Hippocampal formation (tissue), 2 donors: Measurements from ENCODE around the gene SAPCD2.

Source experiments
- DNase-seq, 2 donors: peaks; one replicate each; lab custom pipeline; 2025; lab: John Stamatoyannopoulos, UW

Gene SAPCD2

DNA sequence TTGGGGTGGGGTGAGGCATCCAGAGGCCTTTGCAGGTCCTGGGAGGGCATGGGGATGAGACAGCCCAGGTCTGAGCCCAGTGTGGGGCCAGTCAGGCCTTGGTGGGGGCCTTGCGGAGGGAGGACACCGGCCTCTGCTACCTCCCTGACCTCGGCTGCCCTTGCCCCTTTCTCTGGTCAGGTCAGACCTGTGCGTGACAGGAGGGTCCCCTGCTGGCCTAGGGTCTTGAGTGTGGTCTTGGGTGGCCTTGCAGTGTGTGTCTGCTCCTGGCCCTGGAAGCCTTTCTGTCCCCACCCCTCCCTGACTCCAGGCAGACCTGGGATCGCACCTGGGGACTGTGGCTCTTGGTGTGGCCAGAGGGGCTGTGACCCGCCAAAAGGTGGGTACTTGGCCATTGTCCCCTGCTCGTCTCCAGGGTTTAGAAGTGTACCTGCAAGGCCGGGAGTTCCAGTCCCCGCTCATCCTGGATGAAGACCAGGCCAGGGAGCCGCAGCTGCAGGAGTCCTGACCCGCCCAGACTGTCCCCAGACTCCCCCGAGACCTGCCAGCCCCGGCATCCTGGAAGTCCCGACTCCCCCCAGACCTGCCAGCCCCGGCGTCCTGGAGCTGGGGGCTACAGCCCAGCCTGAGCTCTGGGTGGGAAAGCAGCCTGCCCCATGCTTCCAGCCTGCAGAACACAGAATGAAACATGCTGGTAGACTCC lies 12.0 kb upstream of the SAPCD2 start:
- DNase-seq, result no peak

DNA sequence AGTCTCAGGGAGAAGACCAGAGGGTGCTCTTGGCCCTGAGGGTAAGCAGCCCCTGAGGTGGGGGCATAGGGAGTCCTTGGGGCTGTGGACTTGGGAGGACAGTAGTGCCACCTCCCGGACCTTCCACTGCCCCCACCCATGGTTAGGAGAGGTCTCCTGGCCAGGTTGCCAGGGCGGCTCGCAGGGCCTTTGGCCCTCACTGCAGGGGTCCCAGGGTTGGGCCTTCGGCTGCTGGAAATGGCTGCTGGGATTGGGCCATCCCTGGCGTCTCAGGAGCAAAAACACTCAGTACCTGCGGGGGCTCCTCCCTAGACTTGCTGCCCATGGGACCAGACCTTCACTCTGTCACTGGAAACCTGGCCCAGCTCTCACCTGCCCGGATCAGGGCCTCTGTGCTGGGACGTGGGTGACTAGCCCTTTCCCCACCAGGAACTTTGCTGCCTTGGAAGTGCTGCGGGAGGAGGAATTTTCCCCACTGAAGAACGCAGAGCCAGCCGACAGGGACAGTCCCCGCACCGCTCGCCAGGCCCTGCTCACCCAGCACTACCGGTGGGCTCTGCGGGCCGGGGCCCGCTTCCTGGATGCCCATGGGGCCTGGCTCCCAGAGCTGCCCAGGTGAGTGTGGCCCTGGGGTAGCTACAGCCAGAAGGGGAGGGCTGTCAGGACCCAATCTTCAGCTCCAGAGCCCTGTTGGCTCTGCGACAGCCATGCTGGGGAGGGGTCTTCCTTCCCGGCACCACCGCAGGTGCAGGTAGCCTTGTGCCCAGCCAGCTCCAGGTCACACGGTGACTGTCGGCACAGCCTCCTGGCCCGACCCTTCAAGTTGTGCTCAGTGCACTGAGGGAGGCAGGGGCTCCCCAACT lies 10.1 kb upstream of the SAPCD2 start:
- no peak for DNase-seq

- no peak for DNase-seq
These were observed 9.0 kb upstream of the SAPCD2 start for GRCh38 chr9:137079401-137079787.

DNA sequence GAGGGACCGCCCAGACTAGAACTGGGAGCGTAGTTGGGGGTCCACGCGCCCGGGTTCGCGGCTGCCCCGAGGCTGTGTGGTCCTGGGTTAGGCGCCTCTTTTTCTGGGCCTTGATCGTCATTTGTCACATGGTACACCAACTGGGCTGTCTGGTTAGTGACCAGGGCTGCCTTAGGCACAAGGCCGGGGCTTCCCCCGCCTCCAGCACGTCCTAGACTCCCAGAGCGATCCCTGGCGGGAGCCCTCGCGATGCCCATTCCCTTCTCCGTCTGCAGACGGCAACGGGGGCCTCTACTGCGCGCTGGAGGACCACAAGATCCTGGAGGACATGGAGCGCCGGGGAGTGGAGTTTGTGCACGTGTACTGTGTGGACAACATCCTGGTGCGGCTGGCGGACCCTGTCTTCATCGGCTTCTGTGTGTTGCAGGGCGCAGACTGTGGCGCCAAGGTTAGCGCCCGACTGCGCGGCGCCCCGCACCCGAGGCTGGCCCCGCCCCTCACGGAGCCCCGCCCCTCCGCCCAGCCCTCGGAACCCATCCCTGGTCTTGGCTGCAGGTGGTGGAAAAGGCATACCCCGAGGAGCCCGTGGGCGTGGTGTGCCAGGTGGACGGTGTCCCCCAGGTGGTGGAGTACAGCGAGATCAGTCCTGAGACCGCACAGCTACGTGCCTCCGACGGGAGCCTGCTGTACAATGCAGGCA lies 8.5 kb upstream of the SAPCD2 start:
- no peak for DNase-seq

GRCh38 chr9:137077758-137078693 lies 7.7 kb upstream of the SAPCD2 start:
- no peak for DNase-seq

GRCh38 chr9:137077010-137077747 lies 6.8 kb upstream of the SAPCD2 start, which contains the start of gene UAP1L1:
TSS of gene UAP1L1 (plus strand) at chr9:137077517. CDS start at chr9:137077533, 16 bp downstream.
- DNase-seq, result peak; percentile 52 to 82

DNA sequence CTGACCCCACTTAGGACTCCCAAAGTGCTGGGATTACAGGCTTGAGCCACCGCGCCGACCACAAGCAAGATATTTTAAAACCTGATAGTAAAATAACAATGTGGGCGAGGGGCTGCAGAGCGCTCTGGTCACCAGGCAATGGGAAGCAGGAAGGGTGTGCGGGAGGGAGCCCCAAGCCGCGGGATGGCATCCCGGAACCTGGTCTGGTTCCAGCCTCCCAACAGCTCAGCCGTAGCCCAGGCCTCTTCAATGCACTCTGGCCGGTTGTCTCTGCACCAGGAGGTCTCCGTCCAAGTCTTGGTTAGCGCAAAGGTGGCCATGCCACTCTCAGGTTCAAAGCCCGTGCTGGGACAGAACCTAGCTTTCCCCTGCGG lies 6.3 kb upstream of the SAPCD2 start:
- no peak for DNase-seq

DNA sequence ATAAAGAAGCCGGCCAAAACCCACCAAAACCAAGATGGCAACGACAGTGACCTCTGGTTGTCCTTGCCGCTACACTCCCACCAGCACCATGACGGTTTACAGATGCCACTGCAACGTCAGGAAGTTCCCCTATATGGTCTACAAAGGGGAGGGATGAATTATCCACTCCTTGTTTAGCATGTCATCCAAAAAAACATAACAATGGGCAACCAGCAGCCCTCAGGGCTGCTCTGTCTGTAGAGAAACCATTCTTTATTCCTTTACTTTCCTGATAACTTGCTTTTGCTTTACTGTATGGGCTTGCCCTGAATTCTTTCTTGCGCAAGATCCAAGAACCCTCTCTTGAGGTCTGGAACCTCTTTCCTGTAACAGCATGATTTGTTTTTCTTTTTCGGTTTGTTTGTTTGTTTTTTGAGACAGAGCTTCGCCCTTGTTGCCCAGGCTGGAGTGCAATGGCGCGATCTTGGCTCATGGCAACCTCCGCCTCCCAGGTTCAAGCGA lies 5.0 kb upstream of the SAPCD2 start:
- no peak for DNase-seq

- DNase-seq, result no peak
These were observed 4.4 kb upstream of the SAPCD2 start for GRCh38 chr9:137074657-137075274.

GRCh38 chr9:137073992-137074399 lies 3.6 kb upstream of the SAPCD2 start:
- no peak for DNase-seq

DNA sequence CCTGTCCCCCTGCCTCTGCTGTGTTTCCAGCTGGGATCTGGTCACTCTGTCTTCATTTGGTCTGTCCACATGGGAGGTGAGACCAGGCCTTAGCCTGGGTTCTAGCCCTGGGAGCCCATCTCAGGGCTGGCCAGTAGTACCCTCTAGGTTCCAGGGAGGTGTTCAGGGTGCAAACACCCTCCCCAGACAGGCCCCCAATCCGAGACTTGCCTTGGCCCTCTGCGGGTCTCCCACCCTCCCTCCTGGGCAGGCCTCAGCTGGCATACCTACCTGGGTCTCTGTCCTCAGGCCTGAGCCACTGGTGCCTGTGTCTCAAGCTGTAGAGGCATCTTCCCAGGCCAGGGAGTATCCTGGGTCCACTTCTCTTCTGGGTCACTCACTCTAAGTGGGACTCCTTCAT lies 925 bp upstream of the SAPCD2 start:
- DNase-seq, result no peak

DNA sequence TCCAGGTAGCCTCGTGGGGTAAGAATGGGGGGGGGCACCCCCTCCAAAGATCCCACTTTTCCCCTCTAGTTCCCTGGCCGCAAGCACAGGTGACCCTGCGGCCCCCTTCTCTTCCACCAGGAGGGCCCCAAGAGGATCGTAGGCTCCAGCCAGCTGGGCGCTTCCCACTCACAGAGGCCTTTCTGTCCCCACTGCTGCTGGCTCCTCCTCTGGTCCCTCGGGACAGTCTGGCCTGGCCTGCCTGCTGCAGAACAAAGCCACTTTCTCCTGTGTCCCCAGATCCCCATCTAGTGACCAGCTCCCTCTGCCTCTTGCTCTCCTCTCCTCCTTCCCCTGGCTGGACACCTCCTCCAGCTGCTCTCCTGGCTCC lies 534 bp upstream of the SAPCD2 start:
- peak; percentile 76 to 91 for DNase-seq

DNA sequence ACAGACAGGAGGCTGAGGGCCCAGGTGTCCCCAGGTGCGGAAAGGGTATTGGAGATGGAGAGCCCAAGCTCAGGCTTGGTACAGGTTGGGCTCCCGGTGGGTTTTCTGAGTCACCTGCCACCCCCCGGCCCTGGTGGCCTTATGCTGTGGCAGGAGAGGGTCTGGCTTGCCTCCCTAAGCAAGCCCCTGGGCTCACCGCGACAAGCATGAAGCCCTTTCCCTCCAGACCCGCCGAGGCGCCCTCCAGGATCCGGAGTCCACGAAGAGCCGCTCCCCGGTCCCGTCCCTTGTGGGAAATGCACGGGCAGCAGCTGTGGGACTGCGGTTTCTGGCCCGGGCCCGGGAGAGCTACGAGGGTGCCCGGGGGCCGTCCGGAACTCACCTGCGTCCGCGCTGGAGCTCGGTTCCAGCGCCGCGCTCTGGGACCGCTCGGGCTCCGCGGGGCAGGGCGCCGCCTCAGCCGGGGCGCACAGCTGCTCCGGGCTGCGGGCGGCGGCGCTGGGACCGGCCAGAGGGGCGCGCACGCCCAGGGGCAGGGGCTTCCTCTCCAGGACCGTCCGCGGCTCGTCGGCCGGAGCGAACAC lies 757 bp downstream of the SAPCD2 start:
- no peak for DNase-seq

DNA sequence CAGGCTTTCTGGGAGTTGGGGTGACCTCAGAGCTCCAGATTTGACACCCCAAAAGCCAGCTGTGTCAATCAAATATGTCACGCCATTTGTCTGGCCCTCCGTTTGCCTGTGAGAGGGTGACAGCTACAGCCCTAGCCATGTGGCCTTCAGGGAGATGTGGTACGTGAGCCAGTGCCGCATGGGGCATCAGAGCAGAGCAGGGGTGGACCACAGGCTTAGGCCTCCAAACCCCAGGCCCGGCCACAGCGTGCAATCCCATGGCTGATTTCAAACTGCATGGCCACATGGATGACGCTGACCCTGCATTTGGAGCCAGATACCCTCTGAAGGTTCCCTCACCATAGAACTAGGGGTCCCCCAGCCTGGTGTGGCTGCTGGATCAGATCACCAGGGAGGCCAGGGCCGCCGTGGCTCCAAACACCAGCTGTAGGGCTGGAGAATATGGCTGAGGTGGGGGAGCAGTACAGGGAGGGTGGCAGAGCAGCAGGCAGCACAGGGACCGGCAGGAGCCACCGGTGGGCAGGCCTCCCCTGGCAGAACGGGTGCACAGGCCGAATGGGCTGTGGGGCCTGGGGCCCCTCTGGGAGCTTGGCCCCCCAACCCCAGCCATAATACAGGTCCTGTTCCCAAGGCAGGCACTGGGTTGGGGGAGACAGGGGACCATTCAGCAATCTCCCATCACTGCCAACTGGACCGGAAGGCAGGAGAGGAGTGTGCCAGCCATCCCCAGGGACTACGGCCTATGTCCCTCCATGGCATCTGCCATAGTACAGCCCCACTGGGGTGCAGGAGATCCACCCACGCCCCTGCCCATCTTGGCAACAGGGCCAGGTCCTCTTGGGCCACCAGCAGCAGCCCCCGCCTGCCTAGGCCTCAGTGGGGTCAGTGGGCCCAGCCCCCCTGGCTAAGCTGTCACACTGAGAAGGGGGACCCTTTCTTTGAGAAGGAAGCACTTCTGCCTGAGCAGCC lies 1.5 kb downstream of the SAPCD2 start:
- DNase-seq, result no peak

DNA sequence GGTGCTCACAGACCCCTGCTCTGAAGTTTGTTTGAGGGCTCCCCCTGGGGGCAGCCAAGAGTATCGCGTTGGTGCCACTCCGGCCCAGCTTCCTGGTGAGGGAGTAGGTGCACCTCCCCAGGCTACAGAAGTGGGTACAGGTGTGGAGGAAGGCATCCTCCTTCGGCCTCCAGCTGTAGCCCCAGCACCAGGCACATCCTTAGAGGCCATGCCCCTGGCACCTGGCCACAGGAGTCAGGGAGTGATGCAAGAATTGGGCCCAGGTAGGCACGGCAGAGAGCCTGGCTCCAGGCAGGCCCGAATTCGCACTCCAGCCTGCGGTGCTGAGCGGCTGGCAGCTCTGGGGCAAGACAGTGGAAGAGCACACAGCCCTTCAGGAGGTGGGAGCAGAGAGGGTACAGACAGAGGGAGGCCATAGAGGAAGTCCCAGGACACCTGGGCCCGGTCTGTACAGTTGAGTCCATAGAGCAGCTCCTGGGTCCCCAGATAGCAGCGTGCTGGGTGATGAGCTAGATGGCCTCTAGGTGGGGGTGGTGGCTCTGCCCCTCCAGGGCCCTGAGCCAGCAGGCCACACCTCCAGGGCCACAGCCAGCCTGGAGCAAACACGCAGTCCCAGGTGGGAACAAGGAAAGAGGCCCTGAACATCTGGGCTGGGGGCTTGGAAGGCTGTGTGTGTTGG lies 2.4 kb downstream of the SAPCD2 start:
- peak; percentile 66 to 75 for DNase-seq

- no peak for DNase-seq
These were observed 4.1 kb downstream of the SAPCD2 start for GRCh38 chr9:137066096-137066861.

DNA sequence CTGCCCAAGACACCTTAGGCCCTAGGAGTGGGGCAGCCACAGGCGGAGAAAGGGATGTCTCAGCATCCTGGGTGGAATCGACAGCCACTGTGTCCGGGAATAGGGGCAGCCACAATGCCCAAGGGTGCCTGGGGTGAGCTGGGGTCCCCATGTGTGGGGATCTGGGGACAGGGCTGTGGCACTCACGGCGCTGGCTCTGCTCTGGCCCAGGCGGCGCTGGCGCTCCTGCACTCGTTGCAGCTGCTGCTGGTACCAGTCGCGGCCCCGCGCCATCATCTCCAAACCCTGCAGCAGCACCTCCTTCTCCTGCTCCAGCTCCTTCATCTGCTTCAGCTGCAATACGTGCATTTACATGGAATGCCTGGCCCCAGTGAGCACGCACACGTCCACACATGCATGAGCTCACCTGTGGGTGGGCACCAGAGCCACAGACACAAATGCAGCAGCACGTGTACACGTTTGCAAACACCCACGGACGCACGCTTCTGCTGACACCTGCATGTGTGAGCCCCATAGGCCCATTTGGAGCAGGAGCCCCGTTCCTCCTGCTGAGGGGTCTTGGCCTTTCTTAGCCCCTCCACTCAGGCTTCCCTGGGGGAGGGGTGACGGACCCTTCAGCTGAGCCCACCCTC lies 4.9 kb downstream of the SAPCD2 start:
- no peak for DNase-seq
